H1 (cell line): ENCODE results near the gene ANAPC1. TPM values are rescaled to one million over a fixed set of nuclear protein-coding genes. Genes with fewer than 3 reads are reported as not detected.

Experiments used
- SP2 ChIP-seq: IDR thresholded peaks from 2 replicates; pipeline ENCODE4 v1.6.1; 2012; ENCODE audit warnings: mild to moderate bottlenecking, low read length, inconsistent platforms
- polyA plus RNA-seq, 7 experiments: library from polyadenylated mRNA; depleted of rRNA in 3 of 7; stranded (reverse) in 5 of 7; unstranded in 2 of 7; fragments of >200 nt in 5 of 7; fragments of 200-250 nt in 2 of 7; gene quantifications; 1 replicate in 5 of 7; 2 replicates in 1 of 7; 4 replicates in 1 of 7; pipeline versions ENCODE4 v1.2.1 to v1.2.3, GENCODE V29; 2011 to 2013; ENCODE audit warnings: missing spikeins in 2 of 7, mixed read lengths in 2 of 7
- total RNA-seq: library from RNA; stranded (reverse); fragmentation: NEBNext Ultra II Directional; extraction: Animal tissue kit (Norgen Biotek cat#: 25700); gene quantifications from 2 replicates; pipeline ENCODE4 v1.2.1, GENCODE V29; 2021
- TF ChIP-seq, protein P1 (sequence below): fragments of 300-600 bp; sonication (generic); IDR thresholded peaks from 2 replicates; pipeline ENCODE4 v1.7.1; 2012; ENCODE audit warnings: low read length, moderate library complexity, mild to moderate bottlenecking, inconsistent platforms; ENCODE audit not compliant: insufficient replicate concordance
- TF ChIP-seq, protein P2 (sequence below): IDR thresholded peaks from 2 replicates; pipeline ENCODE4 v1.6.1; 2012; ENCODE audit warnings: low read length, inconsistent platforms

ANAPC1 gene
- total and polyA plus RNA-seq, 2 of the 8 experiments (the other 6 are each of a cell fraction or from before 2014, with no cell fraction given): 46.6 to 107 TPM

- TF ChIP-seq, protein P1, sequence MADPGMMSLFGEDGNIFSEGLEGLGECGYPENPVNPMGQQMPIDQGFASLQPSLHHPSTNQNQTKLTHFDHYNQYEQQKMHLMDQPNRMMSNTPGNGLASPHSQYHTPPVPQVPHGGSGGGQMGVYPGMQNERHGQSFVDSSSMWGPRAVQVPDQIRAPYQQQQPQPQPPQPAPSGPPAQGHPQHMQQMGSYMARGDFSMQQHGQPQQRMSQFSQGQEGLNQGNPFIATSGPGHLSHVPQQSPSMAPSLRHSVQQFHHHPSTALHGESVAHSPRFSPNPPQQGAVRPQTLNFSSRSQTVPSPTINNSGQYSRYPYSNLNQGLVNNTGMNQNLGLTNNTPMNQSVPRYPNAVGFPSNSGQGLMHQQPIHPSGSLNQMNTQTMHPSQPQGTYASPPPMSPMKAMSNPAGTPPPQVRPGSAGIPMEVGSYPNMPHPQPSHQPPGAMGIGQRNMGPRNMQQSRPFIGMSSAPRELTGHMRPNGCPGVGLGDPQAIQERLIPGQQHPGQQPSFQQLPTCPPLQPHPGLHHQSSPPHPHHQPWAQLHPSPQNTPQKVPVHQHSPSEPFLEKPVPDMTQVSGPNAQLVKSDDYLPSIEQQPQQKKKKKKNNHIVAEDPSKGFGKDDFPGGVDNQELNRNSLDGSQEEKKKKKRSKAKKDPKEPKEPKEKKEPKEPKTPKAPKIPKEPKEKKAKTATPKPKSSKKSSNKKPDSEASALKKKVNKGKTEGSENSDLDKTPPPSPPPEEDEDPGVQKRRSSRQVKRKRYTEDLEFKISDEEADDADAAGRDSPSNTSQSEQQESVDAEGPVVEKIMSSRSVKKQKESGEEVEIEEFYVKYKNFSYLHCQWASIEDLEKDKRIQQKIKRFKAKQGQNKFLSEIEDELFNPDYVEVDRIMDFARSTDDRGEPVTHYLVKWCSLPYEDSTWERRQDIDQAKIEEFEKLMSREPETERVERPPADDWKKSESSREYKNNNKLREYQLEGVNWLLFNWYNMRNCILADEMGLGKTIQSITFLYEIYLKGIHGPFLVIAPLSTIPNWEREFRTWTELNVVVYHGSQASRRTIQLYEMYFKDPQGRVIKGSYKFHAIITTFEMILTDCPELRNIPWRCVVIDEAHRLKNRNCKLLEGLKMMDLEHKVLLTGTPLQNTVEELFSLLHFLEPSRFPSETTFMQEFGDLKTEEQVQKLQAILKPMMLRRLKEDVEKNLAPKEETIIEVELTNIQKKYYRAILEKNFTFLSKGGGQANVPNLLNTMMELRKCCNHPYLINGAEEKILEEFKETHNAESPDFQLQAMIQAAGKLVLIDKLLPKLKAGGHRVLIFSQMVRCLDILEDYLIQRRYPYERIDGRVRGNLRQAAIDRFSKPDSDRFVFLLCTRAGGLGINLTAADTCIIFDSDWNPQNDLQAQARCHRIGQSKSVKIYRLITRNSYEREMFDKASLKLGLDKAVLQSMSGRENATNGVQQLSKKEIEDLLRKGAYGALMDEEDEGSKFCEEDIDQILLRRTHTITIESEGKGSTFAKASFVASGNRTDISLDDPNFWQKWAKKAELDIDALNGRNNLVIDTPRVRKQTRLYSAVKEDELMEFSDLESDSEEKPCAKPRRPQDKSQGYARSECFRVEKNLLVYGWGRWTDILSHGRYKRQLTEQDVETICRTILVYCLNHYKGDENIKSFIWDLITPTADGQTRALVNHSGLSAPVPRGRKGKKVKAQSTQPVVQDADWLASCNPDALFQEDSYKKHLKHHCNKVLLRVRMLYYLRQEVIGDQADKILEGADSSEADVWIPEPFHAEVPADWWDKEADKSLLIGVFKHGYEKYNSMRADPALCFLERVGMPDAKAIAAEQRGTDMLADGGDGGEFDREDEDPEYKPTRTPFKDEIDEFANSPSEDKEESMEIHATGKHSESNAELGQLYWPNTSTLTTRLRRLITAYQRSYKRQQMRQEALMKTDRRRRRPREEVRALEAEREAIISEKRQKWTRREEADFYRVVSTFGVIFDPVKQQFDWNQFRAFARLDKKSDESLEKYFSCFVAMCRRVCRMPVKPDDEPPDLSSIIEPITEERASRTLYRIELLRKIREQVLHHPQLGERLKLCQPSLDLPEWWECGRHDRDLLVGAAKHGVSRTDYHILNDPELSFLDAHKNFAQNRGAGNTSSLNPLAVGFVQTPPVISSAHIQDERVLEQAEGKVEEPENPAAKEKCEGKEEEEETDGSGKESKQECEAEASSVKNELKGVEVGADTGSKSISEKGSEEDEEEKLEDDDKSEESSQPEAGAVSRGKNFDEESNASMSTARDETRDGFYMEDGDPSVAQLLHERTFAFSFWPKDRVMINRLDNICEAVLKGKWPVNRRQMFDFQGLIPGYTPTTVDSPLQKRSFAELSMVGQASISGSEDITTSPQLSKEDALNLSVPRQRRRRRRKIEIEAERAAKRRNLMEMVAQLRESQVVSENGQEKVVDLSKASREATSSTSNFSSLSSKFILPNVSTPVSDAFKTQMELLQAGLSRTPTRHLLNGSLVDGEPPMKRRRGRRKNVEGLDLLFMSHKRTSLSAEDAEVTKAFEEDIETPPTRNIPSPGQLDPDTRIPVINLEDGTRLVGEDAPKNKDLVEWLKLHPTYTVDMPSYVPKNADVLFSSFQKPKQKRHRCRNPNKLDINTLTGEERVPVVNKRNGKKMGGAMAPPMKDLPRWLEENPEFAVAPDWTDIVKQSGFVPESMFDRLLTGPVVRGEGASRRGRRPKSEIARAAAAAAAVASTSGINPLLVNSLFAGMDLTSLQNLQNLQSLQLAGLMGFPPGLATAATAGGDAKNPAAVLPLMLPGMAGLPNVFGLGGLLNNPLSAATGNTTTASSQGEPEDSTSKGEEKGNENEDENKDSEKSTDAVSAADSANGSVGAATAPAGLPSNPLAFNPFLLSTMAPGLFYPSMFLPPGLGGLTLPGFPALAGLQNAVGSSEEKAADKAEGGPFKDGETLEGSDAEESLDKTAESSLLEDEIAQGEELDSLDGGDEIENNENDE: no peak
- no peak for TF ChIP-seq SP2
- TF ChIP-seq, protein P2, sequence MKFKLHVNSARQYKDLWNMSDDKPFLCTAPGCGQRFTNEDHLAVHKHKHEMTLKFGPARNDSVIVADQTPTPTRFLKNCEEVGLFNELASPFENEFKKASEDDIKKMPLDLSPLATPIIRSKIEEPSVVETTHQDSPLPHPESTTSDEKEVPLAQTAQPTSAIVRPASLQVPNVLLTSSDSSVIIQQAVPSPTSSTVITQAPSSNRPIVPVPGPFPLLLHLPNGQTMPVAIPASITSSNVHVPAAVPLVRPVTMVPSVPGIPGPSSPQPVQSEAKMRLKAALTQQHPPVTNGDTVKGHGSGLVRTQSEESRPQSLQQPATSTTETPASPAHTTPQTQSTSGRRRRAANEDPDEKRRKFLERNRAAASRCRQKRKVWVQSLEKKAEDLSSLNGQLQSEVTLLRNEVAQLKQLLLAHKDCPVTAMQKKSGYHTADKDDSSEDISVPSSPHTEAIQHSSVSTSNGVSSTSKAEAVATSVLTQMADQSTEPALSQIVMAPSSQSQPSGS: no peak
Measured at GRCh38 chr2:111927723-111928122, 43.7 kb upstream of the ANAPC1 start (continued).
